ENCODE results near the gene ZNF662.

DNA sequence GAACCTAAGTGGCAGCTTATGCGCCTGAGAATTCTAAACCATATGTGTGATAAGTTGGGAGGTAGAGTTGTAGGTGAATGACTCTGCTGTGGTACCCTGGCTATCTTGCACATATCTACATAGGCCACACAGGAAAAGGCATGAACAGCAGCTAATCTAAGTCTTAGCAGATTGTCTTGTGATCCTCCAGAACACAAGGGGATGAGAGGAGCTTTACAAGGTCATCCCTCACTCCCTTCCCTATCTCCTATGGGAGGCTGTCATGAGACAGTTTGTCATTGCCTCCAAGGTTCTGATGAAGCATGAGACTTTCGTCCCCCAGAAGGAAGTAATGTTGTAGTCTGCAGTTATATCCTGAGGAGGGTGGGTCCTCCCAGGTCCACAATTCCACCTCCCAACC, 3.7 kb upstream of the ZNF662 start:
- TF ChIP-seq, protein P1, sequence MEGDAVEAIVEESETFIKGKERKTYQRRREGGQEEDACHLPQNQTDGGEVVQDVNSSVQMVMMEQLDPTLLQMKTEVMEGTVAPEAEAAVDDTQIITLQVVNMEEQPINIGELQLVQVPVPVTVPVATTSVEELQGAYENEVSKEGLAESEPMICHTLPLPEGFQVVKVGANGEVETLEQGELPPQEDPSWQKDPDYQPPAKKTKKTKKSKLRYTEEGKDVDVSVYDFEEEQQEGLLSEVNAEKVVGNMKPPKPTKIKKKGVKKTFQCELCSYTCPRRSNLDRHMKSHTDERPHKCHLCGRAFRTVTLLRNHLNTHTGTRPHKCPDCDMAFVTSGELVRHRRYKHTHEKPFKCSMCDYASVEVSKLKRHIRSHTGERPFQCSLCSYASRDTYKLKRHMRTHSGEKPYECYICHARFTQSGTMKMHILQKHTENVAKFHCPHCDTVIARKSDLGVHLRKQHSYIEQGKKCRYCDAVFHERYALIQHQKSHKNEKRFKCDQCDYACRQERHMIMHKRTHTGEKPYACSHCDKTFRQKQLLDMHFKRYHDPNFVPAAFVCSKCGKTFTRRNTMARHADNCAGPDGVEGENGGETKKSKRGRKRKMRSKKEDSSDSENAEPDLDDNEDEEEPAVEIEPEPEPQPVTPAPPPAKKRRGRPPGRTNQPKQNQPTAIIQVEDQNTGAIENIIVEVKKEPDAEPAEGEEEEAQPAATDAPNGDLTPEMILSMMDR (CRISPR knock-in tag; IDR thresholded peaks at IDR 0.05): no peak
- TF ChIP-seq POLR2AphosphoS5 (IDR thresholded peaks at IDR 0.05; ENCODE audit: low read depth, low read length): no peak
- TF ChIP-seq MYC (CRISPR knock-in tag; IDR thresholded peaks at IDR 0.05; ENCODE audit: borderline replicate concordance): no peak
- TF ChIP-seq ATF1 (CRISPR knock-in tag; IDR thresholded peaks at IDR 0.05): no peak
- no peak for TF ChIP-seq KDM6A (CRISPR knock-in tag; IDR thresholded peaks at IDR 0.05; ENCODE audit: low read depth)
- TF ChIP-seq ELF1 (CRISPR knock-in tag; IDR thresholded peaks at IDR 0.05): no peak
- TF ChIP-seq NR2F6 (IDR thresholded peaks at IDR 0.05): no peak
- no peak for TF ChIP-seq NR2F6 (CRISPR knock-in tag; IDR thresholded peaks at IDR 0.05)
- TF ChIP-seq ZNF513 (CRISPR knock-in tag; conservative IDR thresholded peaks at IDR 0.05): no peak
- TF ChIP-seq MLX (CRISPR knock-in tag; IDR thresholded peaks at IDR 0.05): no peak
- TF ChIP-seq ZNF761 (CRISPR knock-in tag; conservative IDR thresholded peaks at IDR 0.05): no peak
- no peak for TF ChIP-seq MBD4 (IDR thresholded peaks at IDR 0.05; ENCODE audit: borderline replicate concordance, low read length)
- no peak for TF ChIP-seq ZNF121 (CRISPR knock-in tag; IDR thresholded peaks at IDR 0.05)
